Thyroid gland (tissue), 4 donors: ENCODE results near the gene SLC25A42.

ENCODE experiments used
- CTCF ChIP-seq, 6 experiments: fragments of 200-600 bp in 3 of 6; fragments of 450-650 bp in 3 of 6; sonication (generic) in 3 of 6; IDR thresholded peaks; one replicate each; pipeline ENCODE4 v1.5.1; 2016 to 2019; ENCODE audit warnings: antibody characterized with exemption in 6 of 6, mild to moderate bottlenecking in 2 of 6, inconsistent platforms in 1 of 6, moderate library complexity in 1 of 6
- POLR2A ChIP-seq, 2 donors: fragments of 450-650 bp; IDR thresholded peaks; one replicate each; pipeline ENCODE4 v1.6.1; 2017; ENCODE audit warnings: antibody characterized with exemption in 2 of 2, mild to moderate bottlenecking in 2 of 2, moderate library complexity in 1 of 2

DNA sequence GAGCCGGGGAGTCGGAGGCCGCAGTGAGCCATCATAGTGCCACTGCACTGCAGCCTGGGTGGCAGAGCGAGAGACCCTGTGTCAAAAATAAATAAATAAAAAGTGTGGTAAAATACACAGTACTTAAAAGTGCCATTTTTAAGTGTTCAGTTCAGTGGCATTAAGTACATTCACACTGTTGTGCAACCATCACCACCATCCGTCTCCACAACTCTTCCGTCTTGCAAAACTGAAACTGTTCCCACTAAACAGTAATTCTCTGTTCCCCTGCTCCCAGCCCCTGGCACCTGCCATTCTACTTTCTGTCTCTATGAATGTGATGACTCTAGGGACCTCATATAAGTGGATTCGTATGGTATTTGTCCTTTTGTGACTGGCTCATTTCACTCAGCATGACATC is 13.3 kb downstream of the SLC25A42 start:
- TF ChIP-seq CTCF (IDR thresholded peaks at IDR 0.05) (no peak), POLR2A (IDR thresholded peaks at IDR 0.05) (no peak)
